HG03521 (cell line): ENCODE data around the gene CSF1R.

ENCODE experiments used
- ATAC-seq: cut with Tn5 transposase; IDR thresholded peaks from one replicate; pipeline ENCODE4 v1.9.1; 2021; ENCODE audit warnings: mild to moderate bottlenecking, moderate library complexity; ENCODE audit not compliant: unreplicated experiment

CSF1R gene

DNA sequence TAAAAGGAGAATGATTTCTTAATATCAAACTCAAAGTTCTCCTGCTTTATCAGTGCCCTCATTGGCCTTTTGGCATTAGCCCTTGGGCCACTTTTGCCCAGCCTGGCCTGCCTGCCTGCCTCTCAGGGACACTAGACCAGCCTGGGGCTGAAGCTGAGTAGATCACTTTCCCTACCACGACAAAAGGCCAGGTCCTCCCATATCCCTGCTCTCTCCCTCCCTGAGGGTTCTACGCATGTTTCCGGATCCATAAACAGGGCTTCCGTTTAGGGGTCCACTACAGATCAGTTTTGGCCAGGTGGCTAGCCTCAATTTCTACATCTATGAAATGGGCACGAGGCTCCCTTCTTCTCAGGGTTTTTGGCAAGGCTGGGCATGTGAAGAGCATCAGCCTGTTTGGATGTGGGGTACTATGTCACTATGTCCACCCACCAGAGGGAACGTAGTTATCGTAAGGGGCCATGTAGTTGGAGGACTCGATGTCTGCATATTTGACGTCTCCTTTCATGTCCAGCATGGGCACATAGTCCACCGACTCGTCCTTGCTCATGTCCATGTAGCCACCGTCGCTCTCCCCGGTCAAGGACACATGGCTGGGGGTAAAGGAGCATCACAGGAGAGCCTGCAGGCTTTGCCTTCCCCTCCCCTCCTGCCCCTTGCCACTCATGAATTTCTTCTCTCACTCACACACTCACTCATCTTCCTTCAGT lies 35.2 kb upstream of the CSF1R start:
- ATAC-seq: no peak

DNA sequence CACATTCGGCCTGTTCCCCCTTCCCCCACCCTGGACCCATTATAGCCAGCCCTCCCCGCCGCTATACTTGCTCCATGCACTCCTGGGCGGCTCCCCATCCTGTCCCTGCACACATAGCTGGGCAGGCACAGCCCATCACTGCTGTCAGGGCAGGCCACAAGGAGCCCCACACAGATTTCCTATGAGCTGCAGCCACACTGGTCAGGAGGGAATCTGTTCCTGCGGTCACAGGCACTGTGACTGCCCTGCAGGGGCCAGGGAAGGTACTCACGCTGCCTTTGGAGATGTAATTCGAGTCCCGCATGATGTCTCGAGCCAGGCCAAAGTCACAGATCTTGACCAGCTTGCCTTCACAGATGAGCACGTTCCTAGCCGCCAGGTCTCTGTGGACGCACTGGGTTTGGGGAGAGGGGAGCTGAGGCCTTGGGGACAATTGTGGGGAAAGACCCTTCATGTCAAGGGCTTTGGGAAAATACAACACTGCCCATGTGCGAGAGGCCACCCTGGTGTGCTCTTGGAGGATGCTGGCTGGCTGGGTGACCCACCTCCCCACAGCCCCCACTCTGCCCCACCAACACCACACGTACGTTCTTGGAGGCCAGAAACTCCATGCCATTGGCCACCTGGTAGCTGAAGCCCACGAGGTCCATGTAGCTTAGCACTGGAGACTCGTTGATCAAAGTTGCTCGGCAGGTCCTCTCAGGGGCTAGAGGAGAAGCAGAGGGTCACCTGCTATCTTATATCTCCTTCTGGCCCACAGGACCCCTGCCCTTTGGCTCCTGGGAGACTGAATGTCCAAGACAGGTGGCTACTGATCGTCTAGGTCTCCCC lies 34.5 kb upstream of the CSF1R start:
- no peak for ATAC-seq

DNA sequence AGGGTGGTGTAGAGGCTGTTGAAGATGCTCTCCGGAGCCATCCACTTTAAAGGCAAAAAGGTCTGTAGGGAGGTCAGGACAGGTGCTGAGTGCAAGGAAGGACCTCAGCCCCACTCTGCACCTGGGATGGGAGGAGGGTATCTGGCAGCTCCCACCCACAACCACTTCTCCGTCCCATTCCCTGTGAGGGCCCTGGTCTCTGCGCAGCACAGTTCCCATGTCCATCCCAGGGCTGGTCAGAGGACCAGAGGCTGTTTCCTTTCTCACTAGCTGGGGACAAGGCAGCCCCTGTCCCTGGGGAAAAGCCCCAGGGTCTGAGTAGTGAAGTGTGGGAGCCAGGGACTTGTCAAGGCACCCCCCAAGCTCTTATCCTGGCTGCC lies 33.7 kb upstream of the CSF1R start:
- ATAC-seq: no peak

DNA sequence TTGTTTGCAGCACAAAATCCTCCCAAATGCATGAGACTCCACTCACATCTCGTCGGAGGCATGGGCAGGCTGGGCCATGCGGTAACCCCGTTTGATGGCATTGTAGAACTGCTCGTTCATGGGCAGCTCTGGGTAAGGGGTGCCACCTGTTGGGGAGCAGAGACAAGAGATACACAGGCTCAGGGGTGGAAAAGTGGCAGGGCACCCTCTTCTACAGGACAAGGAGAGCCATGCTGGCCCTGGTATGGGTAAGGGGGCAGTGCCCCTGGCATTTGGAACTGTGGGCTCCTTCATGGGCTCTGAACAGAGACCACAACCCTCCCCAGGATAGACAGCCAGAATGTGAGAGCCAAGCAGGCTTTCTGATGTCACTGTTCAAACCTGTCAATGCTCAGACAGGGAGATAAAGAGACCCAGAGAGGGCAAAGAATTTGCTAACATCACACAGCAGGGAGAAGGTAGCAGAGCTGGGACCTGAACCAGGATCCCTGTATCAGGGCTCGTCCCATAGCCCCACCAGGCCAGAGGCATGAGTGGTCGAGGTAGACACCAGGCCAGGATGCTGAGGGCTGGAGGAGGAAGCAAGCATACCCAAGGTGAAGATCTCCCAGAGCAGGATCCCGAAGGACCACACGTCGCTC lies 33.2 kb upstream of the CSF1R start:
- ATAC-seq: no peak

DNA sequence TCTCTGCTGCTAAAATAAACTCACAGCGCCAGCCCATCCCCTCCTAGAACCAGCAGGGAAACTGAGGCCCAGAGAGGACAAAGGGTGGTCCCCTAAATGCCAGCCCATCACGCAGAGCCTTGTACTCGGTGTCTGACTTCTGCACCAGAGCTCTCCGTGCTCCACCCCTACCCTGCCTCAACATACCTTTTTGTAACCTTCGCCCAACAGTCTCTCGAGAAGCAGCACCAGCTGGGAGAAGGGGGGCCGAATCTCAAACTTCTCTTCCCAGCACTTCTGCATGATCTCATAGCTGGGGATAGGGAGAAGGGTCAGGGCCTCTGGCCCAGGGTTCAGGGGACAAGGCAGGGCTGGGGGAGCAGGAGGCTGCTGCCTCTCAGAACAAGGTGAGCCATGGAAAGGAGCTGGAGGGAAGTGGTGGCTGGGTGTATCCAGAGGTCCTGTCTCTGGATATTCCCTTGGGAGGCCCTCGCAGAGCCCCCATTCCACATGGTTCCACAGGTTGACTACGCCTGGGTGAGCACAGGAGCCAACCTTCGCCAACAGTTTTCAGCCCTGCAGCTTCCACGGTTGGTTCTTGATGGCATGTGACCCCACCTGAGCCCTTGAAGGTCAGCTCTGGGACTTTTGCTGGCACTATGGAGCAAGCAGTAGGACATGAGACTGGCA lies 32.3 kb upstream of the CSF1R start:
- ATAC-seq: no peak

DNA sequence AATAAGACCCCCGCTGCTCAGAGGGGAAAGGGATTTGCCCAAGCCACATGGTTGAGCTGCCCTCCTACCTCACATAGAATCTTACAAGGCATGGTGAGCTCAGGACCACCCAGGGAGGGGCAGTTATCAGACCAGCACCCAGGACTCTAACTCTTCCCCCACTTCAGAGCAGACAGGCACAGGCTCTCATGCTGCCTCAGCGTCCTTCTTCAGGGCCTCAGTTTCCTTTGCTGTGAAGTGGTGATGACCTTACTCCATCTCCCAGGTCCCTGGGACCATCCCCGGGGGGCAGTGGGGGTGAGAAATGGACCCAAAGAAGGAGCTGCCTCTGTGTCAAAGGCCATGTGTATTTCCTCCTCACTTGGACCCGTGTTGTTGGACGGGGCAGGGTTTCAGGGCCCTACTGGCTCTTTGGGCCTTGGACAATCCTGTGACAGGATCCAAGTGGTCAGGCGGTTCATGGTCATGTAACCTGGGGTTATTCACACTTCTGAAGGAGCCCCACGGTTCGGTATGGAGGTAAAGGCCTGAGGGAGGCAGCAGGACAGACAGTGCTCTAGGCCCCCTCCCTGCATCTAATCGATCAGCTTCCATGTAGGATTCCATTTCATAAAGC lies 31.7 kb upstream of the CSF1R start:
- ATAC-seq: no peak

DNA sequence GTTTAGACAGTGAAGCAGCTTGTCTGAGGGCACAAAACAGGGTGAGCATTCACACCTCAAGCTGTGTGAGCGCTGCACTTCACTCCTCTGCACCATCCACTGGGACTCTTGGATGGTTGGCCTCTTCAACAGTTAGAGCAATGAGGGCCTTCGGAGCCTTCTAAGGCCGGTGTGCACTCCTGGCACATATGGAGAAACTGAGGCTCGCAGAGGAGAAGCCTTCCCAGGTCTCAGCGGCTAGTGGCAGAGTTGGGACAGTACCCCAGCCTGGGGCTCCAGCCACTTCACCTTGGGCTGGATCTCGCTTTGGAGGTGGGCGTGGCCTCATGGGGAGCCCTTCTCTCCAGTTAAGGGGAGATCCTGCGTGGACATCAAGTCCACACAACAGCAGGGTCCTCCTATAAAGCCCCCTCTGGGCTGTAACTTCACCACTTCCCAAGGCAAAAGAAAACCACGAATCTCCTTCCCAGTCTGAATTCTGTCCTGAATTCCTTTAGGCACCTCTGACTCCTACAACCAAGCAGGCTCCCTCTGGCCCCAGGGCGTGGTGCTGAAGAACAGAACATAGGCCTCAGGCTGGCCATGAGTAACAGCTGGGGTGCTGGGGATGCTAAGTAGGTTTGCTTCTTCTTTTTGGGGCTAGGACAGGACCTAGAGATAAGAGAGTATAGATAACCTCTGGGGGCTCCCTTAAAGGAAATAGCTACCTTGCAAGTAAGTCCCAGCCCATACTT lies 30.5 kb upstream of the CSF1R start:
- ATAC-seq: no peak

DNA sequence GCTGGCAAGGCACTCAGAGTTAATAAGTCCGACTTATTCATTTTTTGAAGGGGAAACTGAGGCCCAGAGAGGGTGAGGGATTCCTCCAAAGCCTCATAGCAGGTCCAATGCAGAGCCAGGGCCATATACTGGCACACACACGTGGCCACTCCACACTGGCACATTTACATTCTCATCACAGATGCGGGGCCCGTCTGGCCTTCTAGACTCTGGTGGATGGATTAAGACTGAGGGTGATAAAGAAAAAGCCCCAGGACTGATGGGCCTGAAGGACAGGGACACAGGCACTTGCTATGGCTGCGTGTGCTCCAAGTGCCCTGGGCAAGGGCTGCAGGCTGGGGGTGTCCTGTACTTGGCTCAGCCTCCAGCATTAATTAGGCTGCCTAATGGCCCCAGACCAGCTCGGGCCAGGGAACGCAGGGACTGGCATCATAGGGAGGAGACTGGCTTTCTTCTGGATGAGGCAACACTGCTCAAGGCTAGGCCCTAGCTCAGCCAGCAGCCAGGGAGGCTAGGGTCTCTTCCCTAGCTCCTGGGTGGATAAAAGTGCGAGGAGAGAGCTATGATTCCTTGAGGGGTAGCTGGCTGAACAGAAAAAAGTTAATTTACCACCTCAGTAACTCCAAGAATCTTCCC lies 28.5 kb upstream of the CSF1R start:
- no peak for ATAC-seq

DNA sequence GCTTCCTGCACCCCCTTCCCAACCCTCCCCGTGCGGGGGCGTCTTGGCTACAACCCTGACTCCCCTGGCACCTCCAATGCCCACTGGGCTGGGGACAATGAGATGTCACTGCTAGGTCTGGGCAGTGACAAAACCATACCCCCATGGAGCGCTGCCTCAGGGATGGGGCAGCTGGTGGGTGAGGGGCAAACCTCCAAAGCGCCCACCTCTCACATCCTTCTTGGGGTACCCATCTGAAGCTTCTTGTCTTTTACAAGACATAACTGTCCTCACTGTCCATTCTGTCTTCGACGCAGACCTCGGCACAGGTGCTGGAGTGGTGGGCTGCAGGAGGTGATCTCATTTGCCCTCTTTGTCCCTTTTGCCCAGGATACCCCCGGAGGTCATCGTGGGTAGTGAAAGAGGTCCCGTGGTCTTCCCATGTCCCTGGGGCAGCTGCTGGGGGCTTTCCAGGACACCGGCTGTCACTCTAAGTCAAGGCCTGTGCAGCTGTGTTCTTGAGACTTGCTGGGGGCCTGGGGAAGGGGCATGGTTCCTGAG lies 27.8 kb upstream of the CSF1R start:
- no peak for ATAC-seq

DNA sequence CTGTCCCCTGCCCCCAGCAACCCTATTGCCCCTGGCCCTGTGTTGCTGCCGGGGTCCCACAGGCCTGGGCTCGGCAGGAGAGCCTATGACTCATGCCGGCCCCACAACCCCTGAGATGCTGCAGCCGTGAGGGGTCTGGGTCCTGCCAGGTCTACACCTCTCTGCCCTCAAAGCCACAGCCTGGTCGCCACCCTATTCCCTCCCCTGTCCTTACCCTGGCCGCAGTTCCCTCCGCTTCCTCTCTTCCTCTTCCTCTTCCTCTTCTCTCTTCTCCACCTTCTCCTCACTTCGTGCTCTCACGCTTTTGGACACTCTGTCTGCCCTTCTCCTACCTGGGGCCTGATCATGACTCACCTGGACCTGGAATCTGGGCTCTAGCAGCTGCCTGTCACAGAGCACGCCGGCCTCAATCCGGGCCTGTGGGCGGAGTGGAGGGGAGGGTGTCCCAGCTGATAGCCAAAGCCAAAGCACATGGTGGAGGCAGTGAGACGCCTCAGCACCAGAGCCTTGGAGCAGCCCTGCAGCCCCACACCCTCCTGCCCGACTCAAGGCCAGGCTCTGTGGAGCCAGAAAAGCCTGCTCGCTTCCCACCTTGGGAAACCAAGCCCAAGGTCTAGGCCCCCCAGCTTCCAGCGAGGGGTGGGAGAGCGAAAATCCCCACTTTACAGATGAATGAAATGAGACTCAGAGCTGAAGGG lies 26.8 kb upstream of the CSF1R start:
- no peak for ATAC-seq

DNA sequence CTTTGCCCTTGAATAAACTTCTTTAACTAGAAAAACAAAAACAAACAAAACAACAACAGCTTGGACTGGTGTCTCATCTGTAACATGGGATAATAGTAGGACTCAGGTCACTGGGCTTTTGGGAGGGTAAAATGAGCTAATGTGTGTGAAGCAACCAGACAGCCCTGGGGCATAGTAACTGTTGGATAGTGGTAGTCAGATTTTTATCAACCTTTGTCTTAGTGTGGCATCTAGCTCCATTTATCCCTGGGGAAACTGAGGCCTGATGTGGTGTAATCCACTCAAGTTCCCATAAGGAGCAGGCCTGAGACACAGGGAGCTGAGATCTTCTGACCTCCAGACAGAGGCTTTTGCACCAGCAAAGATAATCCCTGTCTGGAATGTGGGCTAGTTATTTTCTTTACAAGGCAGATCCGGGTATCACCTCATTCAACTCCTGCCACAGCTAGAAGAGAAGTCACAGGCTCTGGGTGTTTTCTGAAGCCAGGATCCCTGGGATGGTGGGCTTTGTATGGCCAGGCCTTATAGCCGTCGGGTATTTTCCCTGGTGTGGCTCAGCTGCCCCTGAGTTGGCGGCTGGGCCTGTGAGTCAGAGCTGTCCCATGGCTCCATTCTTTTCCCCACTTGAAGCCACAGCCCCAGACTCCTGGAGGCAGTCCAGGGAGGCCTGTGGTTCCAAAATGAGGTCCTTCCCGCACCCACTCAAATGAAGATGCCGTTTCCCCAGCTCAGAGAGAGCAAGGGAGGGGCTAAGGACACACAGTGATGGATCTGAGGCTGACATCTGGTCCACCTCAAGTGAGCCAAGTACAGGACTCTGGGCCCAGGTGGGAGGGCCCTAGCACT lies 26.1 kb upstream of the CSF1R start:
- no peak for ATAC-seq

DNA sequence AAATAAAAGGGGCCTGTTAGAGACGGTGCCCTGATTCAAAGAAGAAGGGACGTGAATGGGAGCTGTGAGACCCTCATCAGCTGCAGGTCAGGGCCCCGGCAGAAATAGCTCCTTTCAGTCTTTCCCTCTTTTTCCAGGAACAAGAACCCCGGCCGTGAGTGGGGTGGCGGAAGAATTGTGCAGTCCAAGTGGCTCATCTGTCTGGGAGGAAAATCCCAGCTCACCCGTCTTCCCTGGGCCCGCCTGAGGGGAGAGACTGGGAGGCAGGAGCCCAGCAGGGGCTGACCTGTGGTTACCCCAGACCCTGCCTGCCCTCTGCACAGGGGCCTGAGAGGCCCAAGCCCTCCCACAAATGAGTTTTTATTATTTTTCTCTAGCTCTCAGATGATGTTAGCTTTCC lies 24.8 kb upstream of the CSF1R start:
- ATAC-seq: no peak

DNA sequence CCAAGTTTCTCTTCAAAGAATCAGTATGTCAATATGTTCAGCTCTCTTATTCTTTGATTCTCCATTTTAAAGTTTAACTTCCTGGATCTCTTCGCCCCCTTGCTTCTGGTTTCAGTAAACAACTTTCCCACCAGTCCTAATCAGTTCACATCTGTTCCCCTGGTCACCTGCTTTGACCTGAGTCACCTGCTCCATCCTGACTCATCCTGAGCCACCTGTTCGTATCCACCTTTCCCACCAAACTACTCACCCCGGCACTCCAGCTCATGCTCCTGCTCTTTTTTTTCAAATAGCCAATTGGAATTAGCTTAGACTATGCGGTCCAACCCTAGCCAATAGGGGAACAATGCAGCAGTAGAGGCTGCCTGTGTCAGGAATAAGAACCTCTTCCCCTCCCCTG lies 23.6 kb upstream of the CSF1R start:
- no peak for ATAC-seq

DNA sequence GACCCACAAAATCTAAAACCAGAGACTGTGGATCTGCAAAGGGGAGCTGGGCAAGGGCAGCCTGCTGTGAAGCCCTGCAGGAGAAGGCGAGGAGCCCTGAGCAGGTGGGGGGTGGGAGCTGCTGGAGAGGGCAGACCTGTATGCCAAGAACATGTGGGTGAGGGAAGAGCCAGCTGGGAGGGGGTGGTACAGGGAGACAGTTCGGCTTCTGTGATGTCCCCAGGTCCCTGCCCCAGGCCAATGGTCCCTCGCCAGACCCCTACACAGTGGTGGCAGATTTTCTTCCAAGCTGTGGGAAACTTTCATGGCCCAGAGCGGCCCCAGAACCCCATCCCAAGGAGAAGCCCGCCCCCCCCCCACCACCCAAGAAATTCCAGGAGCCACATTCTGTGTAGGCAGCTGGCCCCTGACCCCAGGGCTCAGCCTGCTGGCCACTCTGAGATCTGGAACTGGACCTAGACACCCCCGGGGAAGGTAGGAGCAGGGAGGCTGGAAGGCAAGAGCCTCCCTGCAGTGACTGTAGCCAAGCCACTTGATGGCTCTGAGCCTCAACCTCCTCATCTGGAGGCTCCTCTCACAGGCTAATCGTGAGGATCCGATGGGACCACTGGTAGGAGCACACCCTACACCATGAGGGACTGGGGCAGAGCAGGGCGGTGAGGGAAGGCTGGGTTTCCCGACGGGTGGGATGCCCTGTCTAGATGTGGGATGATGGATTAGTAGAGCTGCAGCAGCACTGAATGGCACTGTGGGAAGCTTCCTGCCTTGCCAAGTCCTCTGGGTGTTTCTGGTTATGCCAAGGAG lies 22.6 kb upstream of the CSF1R start:
- no peak for ATAC-seq

DNA sequence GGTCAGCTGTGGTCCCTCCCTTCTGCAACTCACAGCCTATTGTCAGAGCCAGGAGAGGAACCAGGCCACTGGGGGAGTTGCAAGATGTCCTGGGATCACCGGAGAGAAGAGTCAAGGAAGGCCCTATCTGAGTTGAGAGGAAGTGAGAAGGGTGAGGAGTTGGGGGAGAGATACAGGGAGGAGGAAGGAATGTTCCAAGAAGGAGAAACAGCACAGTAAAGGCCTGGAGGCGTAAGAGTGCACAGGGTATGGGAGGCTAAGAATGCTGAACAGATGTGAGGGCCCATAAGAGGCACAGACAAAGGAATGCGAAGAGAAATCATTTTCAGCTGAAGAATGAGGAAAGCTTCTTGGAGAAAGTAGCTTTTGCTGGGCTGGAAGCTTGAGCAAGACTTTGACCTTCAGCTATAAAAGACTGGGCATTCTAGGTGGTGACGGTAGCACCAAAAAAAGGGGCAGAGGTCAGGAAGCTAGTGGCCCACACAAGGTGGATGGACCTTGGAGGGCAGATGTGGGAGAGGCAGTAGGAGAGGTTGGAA lies 21.6 kb upstream of the CSF1R start:
- no peak for ATAC-seq

DNA sequence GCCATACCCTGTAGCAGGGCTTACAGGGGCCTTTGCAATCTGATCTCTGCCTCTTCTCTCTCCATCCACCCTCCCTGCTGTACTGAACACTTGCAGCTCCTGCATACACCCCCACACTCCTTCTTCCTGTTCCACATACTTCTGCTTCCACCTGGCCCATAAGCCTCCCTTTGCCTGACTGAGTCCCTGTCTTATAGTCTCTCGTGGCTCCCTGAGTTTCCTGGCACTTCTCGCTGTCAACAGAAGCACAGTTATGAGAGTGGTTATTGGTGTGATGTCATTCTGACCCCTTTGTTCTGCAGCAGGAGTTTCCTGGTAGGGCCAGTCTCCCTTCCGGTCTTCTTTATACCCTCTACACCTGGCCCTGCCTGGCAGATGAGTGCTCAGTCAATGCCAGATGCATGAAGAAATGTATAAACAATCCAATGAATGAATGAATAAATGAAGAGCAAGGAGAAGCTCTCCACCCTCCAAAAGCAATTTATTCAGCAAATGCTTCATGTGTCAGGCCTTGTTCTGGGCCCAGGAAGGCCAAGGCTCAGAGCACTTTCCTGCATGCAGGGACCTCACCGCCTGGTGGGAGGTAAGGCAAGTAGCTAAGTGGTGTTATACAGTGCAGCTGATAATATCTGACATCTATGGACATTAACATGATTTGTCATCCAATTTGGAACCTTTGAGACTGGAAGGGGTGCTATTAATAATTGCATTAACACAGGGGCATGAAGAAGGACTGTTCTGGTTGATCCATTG lies 20.5 kb upstream of the CSF1R start:
- no peak for ATAC-seq
